ENCODE data around the gene PRDM13. TPM values are rescaled to one million over a fixed set of nuclear protein-coding genes. Genes with fewer than 3 reads are reported as not detected.

The PRDM13 gene
- total and polyA plus RNA-seq, 2 of the 8 experiments (the other 6 are each of a cell fraction or from before 2014, with no cell fraction given): 0.05 to 0.09 TPM

GRCh38 chr6:99573980-99574617 is 32.5 kb upstream of the PRDM13 start:
- no peak overlapping the region for H4K8ac ChIP-seq (ENCODE audit: extremely low read depth, insufficient read depth, low read length)
- no peak overlapping the region for H2BK120ac ChIP-seq (replicated peaks; ENCODE audit: low read depth, low read length)
- no peaks in the 10 kb centered on the region for H3K9me3 ChIP-seq (ENCODE audit: insufficient read depth in 2 of 2, low read depth in 1 of 2, low read length in 1 of 2)
- TF ChIP-seq CHD1 (IDR thresholded peaks at IDR 0.05; ENCODE audit: low read depth, low read length) (no peak), POLR2A (IDR thresholded peaks at IDR 0.05; ENCODE audit: control extremely low read depth in 1 of 2, low read depth in 2 of 2, low read length in 2 of 2) (no peak), ZNF274 (IDR thresholded peaks at IDR 0.05; ENCODE audit: borderline replicate concordance, extremely low read depth, low read length) (no peak), CBX5 (IDR thresholded peaks at IDR 0.05; ENCODE audit: low read depth, low read length) (no peak), EGR1 (IDR thresholded peaks at IDR 0.05; ENCODE audit: borderline replicate concordance, low read depth, low read length) (no peak), FOSL1 (IDR thresholded peaks at IDR 0.05; ENCODE audit: insufficient read depth, low read depth, low read length) (no peak), POLR2AphosphoS5 (IDR thresholded peaks at IDR 0.05; ENCODE audit: low read depth, low read length) (no peak), SP4 (IDR thresholded peaks at IDR 0.05; ENCODE audit: low read length) (no peak), SP1 (IDR thresholded peaks at IDR 0.05; ENCODE audit: low read depth, low read length) (no peak), CTBP2 (IDR thresholded peaks at IDR 0.05; ENCODE audit: borderline replicate concordance, insufficient read depth, insufficient read length, low read length) (no peak)
- ChIA-PET CTCF (ENCODE audit: partially characterized antibody) (interaction anchor here (0.7 kb wide), 1 partner anchor 27 kb away, joined by 3 read pairs; no protein-coding TSS in a partner anchor), POLR2A (ENCODE audit: partially characterized antibody) (no interaction called here)
- H2BK12ac ChIP-seq (ENCODE audit: low read depth, low read length): no peak overlapping the region
- 85% methylated on average over 2 of the region's 2 CpGs; no CpG with 5 or more reads in 1 of the 2 experiments for whole genome bisulfite sequencing, 2 experiments (ENCODE audit: extremely low coverage in 1 of 2, insufficient coverage in 1 of 2, insufficient read length in 1 of 2, insufficient replicate concordance in 2 of 2, low coverage in 1 of 2, low lambda C conversion rate in 2 of 2, missing lambda C conversion rate in 1 of 2)
- no peaks in the 10 kb centered on the region for H3K23me2 ChIP-seq (ENCODE audit: low read depth, low read length)
- no peak overlapping the region for H4K5ac ChIP-seq (ENCODE audit: insufficient read length, low read depth, low read length)
- H3K79me2 ChIP-seq (ENCODE audit: control insufficient read depth in 1 of 2, insufficient read depth in 2 of 2, low read length in 2 of 2): no peaks in the 10 kb centered on the region
- no peak overlapping the region for H3K56ac ChIP-seq (replicated peaks; ENCODE audit: insufficient read length, low read depth, low read length)
- no peak overlapping the region for H3K4ac ChIP-seq (replicated peaks; ENCODE audit: insufficient read length, low read depth, low read length)
- H2BK15ac ChIP-seq (ENCODE audit: low read length): no peak overlapping the region
- H3K27me3 ChIP-seq (replicated peaks in 1 of 4; ENCODE audit: control insufficient read depth in 3 of 4, extremely low read depth in 1 of 4, insufficient read depth in 3 of 4, low read length in 3 of 4): 0 out of 7 replicates have a peak, but pooled peaks cover 0 to 4% (median 0%) of the 10 kb centered on the region in 4 experiments
- H2BK5ac ChIP-seq (ENCODE audit: low read depth, low read length): no peak overlapping the region
- H3K14ac ChIP-seq (ENCODE audit: insufficient read length): no peak overlapping the region
- H4K91ac ChIP-seq (replicated peaks; ENCODE audit: insufficient read length, low read length): no peak overlapping the region
- DNase-seq (ENCODE audit: low read depth in 1 of 2, low spot score in 2 of 2) (no peak), FAIRE-seq (no peak)
- H2BK20ac ChIP-seq (ENCODE audit: low read length): no peak overlapping the region
- no peak overlapping the region for H3K4me2 ChIP-seq (ENCODE audit: insufficient read depth in 1 of 2, low read depth in 2 of 2, low read length in 2 of 2)
- H3K79me1 ChIP-seq (ENCODE audit: low read depth, low read length): no peaks in the 10 kb centered on the region
- H3K4me1 ChIP-seq (replicated peaks in 1 of 4; ENCODE audit: control insufficient read depth in 3 of 4, insufficient read depth in 4 of 4, low read length in 3 of 4): no peaks in the 10 kb centered on the region
- H3K18ac ChIP-seq (ENCODE audit: extremely low read depth, low read length): no peak overlapping the region
- H3K23ac ChIP-seq (ENCODE audit: insufficient read length): no peak overlapping the region
- no peak overlapping the region for H3K4me3 ChIP-seq (ENCODE audit: extremely low read depth in 1 of 4, insufficient read depth in 2 of 4, low read depth in 3 of 4, low read length in 4 of 4)
- H4K20me1 ChIP-seq (replicated peaks in 1 of 2; ENCODE audit: control insufficient read depth in 1 of 2, insufficient read depth in 2 of 2, low read length in 2 of 2): no peaks in the 10 kb centered on the region
- no peak overlapping the region for H3K27ac ChIP-seq (ENCODE audit: low read depth, low read length)
- no peak overlapping the region for H2AFZ ChIP-seq (ENCODE audit: low read length)
- no peaks in the 10 kb centered on the region for H3K36me3 ChIP-seq (ENCODE audit: control insufficient read depth in 2 of 4, insufficient read depth in 4 of 4, low read length in 3 of 4)
- no peak overlapping the region for H2AK5ac ChIP-seq (ENCODE audit: low read depth, low read length)
- H3K9ac ChIP-seq (replicated peaks in 1 of 4; ENCODE audit: extremely low read depth in 1 of 4, low read depth in 3 of 4, low read length in 3 of 4): no peak overlapping the region
